Rectal smooth muscle tissue (tissue), 1 donor: ENCODE measurements around the gene RABGGTA.

Experiments
- H3K27ac ChIP-seq: one replicate; pipeline ENCODE4 v1.7.0; 2013; ENCODE audit warnings: low read depth, low read length, inconsistent platforms
- H3K27me3 ChIP-seq: one replicate; pipeline ENCODE4 v1.7.0; 2013; ENCODE audit warnings: low read length; ENCODE audit not compliant: control insufficient read depth, insufficient read depth
- H3K36me3 ChIP-seq: one replicate; pipeline ENCODE4 v1.7.0; 2013; ENCODE audit warnings: low read length; ENCODE audit not compliant: control insufficient read depth, insufficient read depth
- H3K4me1 ChIP-seq: one replicate; pipeline ENCODE4 v1.7.0; 2013; ENCODE audit warnings: low read length; ENCODE audit not compliant: control insufficient read depth, insufficient read depth
- H3K4me3 ChIP-seq: one replicate; pipeline ENCODE4 v1.7.0; 2013; ENCODE audit warnings: low read length
- H3K9ac ChIP-seq: one replicate; pipeline ENCODE4 v1.7.0; 2013; ENCODE audit warnings: low read length

RABGGTA gene, protein sequence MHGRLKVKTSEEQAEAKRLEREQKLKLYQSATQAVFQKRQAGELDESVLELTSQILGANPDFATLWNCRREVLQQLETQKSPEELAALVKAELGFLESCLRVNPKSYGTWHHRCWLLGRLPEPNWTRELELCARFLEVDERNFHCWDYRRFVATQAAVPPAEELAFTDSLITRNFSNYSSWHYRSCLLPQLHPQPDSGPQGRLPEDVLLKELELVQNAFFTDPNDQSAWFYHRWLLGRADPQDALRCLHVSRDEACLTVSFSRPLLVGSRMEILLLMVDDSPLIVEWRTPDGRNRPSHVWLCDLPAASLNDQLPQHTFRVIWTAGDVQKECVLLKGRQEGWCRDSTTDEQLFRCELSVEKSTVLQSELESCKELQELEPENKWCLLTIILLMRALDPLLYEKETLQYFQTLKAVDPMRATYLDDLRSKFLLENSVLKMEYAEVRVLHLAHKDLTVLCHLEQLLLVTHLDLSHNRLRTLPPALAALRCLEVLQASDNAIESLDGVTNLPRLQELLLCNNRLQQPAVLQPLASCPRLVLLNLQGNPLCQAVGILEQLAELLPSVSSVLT

DNA sequence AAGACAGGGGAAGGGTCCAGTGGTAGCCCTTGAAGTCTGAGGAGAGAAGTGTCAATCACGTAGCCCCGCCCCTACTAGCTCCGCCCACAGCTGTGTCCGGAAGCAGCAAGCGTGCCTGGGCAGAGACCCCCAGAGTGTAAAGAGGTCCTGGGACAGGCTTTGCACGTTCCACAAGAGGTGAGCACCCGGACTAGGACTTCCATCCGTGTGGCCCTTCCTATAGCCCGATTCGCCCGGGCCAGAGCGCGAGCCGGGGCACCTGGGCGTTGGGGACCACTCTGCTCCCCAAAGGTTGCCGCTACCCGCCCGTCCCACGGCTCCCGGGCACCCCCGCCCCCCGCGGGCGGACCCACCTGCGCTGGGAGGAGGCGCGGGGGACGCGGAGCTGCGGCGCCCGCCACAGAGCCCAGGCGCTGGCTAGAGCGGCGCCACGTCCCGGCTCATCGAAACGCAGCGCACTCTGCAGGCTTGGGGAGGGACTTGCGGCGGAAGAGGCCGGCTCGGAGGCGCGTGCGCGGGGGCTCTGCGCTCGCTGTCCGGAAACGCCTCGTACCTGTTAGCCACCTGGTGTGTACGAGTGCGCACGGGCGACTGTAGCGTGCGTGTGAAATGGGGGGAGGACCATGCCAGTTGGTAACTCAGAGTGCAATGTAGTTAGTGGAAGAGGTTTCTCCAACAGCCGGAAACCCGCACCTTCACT is at the start of gene RABGGTA:
Gene RABGGTA (minus strand): TSS at position 464 of the 700 bp plus-strand sequence. CDS start 482 bp downstream, outside the sequence.
- H3K27ac ChIP-seq, result peak within 1 kb of the TSS; percentile 91
- H3K9ac ChIP-seq, result peak within 1 kb of the TSS; percentile 60
- no peaks in the 10 kb centered on the region for H3K36me3 ChIP-seq
- no peaks in the 10 kb centered on the region for H3K4me1 ChIP-seq
- H3K27me3 ChIP-seq, result no peaks in the 10 kb centered on the region
- H3K4me3 ChIP-seq, result peak within 1 kb of the TSS; percentile 73

DNA sequence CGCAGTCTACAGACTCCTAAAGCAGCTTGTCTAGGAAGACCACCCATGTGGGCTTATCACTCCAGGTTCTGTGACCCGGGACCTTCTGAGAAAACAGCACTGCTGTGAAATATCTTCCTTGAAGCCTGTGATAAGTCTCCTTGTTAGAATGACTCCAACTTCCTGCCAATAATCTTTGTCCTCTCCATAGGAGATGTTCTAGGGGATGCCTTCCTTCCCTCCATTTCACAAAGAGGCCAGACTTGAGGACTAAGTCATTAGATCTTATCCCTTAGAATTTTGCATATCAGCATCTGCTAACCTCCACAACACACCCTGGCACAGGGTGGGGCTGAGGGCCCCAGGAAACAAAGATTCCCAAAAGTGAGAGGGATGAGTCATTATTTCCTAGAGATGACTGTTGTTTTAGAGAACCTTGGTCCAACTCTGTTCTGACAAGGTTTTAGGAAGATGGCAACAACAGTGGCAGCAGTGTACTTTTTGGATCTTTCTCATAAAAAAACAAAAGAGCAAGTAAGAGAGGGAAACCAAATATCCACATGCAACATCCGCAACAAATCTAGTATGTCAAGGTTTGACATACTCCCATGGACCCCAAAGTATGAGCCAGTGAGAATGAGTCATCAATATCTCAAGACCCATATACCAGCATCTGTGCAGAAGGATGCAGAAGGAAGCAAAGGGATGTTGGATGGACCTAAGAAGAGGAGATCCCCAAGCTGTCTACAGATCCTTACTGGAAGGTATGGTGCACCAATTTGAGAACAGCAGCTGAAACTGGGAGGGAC is 45.9 kb upstream of the RABGGTA start:
- Histone ChIP-seq H3K36me3 (no peaks in the 10 kb centered on the region), H3K9ac (no peak overlapping the region), H3K4me1 (no peaks in the 10 kb centered on the region), H3K27me3 (no peaks in the 10 kb centered on the region), H3K27ac (no peak overlapping the region), H3K4me3 (no peak overlapping the region)

DNA sequence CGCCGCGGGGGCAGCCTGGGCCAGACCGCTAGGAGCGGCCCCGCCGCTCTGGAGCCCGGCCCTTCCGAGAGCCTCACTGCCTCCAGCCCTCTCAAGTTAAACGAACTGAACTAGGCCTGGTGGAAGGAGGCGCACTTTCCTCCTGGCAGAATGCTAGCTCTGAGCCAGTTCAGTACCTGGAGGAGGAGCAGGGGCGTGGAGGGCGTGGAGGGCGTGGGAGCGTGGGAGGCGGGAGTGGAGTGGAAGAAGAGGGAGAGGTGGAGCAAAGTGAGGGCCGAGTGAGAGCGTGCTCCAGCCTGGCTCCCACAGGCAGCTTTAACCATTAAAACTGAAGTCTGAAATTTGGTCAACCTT is 45.2 kb upstream of the RABGGTA start:
- H3K4me3 ChIP-seq, result no peak overlapping the region
- H3K27ac ChIP-seq, result no peak overlapping the region
- H3K4me1 ChIP-seq, result no peaks in the 10 kb centered on the region
- H3K27me3 ChIP-seq, result no peaks in the 10 kb centered on the region
- H3K36me3 ChIP-seq, result no peaks in the 10 kb centered on the region
- no peak overlapping the region for H3K9ac ChIP-seq

DNA sequence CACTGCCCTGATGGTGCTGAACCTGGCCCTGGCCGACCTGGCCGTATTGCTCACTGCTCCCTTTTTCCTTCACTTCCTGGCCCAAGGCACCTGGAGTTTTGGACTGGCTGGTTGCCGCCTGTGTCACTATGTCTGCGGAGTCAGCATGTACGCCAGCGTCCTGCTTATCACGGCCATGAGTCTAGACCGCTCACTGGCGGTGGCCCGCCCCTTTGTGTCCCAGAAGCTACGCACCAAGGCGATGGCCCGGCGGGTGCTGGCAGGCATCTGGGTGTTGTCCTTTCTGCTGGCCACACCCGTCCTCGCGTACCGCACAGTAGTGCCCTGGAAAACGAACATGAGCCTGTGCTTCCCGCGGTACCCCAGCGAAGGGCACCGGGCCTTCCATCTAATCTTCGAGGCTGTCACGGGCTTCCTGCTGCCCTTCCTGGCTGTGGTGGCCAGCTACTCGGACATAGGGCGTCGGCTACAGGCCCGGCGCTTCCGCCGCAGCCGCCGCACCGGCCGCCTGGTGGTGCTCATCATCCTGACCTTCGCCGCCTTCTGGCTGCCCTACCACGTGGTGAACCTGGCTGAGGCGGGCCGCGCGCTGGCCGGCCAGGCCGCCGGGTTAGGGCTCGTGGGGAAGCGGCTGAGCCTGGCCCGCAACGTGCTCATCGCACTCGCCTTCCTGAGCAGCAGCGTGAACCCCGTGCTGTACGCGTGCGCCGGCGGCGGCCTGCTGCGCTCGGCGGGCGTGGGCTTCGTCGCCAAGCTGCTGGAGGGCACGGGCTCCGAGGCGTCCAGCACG is 44.6 kb upstream of the RABGGTA start:
- no peaks in the 10 kb centered on the region for H3K27me3 ChIP-seq
- no peak overlapping the region for H3K27ac ChIP-seq
- no peaks in the 10 kb centered on the region for H3K36me3 ChIP-seq
- H3K9ac ChIP-seq, result no peak overlapping the region
- H3K4me3 ChIP-seq, result no peak overlapping the region
- no peaks in the 10 kb centered on the region for H3K4me1 ChIP-seq

DNA sequence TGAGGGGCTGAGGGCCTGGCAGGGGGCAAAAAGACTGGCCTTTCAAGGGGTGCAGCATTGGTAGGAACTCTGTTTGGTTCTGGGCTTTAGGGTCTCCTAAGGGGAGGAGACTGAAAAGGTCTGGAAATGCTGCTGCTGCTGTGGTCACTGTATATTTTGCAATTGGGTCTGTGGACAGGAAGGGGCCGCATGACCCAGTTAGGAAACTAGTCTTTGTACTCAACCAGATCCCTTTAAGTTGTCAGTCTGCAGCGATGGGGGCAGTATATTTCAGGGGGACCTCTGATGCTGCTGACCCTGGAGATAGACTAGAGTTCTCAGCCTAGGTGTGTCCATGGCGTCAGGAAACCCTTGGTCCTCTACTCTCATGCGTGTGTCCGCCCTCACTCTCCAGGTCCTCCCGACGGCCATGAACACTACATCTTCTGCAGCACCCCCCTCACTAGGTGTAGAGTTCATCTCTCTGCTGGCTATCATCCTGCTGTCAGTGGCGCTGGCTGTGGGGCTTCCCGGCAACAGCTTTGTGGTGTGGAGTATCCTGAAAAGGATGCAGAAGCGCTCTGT is 43.9 kb upstream of the RABGGTA start:
- H3K4me1 ChIP-seq, result peaks cover 3% of the 10 kb centered on the region
- H3K36me3 ChIP-seq, result no peaks in the 10 kb centered on the region
- H3K4me3 ChIP-seq, result no peak overlapping the region
- H3K27me3 ChIP-seq, result no peaks in the 10 kb centered on the region
- no peak overlapping the region for H3K9ac ChIP-seq
- no peak overlapping the region for H3K27ac ChIP-seq

DNA sequence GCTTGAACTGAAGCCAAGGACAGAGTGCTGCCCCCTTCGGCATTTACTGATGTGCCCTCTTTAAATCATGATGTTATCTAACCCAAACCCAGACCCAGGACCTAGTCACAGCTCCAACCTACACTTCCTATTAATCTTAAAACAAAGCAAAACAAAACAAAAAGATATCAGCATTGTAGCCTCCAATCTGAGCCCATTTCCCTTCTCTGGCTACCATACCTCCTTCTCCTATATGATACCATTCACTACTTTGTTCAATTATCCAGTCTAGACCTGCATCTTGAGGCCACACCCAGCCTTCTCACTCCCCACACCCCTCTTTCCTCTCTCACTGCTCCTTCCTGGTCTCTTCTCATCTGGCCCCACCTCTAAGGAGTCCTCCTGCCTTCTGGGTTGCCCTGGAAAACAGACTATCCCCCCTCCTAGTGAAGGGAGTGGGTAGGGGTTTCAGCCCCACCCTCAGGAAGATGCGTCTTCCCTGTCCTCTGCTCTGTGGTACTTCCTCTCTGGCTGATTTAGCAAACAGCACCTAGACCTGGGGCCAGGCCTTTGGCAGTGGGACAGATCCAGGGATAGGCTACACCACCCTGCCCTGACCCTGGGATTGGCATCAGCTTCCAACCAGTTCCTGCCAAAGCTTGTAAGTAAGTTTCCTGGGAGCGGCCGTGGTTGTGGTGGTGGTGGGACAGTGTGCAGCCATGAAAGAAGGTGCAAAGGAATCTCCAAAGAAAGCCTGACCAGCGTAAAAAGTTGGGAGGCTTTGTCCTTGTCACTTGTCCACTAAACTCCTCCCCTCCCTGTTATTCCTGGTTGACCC is 43.2 kb upstream of the RABGGTA start:
- no peak overlapping the region for H3K27ac ChIP-seq
- H3K4me3 ChIP-seq, result no peak overlapping the region
- peaks cover 8% of the 10 kb centered on the region for H3K4me1 ChIP-seq

DNA sequence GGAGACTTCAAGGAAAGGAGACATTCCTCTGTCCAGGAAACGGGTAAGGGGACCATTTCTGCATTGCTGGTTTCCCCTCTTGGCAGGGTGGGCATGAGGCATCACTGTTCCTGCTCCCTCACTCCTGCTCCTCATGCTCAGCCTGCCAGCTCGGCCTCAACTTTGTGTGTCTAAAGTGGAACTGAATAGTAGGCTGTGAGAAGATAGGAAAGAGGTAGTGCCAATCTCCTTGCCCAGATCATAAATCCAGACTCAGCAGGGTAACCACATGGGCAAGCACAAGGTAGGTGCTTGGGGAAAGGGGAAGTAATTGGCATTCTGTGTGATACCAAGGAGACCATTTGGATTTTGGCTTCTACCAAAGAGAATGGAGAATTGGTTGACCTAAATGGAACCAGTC is 42.5 kb upstream of the RABGGTA start:
- Histone ChIP-seq H3K9ac (no peak overlapping the region), H3K4me1 (peaks cover 8% of the 10 kb centered on the region), H3K4me3 (no peak overlapping the region), H3K27me3 (no peaks in the 10 kb centered on the region), H3K27ac (no peak overlapping the region), H3K36me3 (no peaks in the 10 kb centered on the region)

More for the DNA sequence above, 43.2 kb upstream of the RABGGTA start:
- Histone ChIP-seq H3K9ac (no peak overlapping the region), H3K27me3 (no peaks in the 10 kb centered on the region), H3K36me3 (no peaks in the 10 kb centered on the region)

DNA sequence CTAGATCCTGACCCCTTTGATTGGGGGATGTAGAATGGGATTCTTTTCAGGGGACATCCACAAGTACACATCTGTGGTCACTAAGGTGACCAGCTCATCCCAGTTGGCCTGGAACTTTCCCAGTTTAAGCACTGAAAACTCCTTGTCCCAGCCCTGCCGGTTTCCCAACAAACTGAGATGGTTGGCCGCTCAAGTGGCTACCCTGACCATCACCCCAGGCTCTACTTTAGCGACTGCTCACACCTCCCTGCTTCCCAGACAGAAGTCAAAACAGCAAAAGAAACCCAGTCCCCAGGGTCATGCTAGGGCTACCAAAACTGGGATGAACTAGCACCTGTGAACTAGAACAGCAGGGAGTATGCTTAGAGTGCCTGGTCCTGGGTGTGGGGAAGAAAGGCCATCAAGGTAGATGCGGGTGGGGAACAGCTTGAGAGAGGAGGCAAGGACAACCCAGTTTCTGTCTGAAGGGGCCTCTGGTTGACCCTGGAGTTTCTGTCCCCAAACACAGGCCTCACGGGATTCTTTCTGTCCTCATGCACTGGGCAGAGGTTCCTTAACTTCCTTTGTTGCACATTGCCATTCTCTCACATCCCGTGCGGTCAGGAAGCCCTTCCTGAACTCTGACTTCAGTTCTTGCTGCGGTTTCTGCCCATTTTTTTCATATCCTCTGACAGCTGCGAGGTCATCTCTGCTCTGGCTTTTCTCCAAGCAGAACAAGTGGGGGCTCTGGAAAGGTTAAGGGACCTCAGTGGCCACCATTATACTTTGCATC is 41.5 kb upstream of the RABGGTA start:
- Histone ChIP-seq H3K36me3 (no peaks in the 10 kb centered on the region), H3K27ac (no peak overlapping the region), H3K4me3 (no peak overlapping the region), H3K9ac (no peak overlapping the region), H3K4me1 (peaks cover 8% of the 10 kb centered on the region), H3K27me3 (no peaks in the 10 kb centered on the region)

DNA sequence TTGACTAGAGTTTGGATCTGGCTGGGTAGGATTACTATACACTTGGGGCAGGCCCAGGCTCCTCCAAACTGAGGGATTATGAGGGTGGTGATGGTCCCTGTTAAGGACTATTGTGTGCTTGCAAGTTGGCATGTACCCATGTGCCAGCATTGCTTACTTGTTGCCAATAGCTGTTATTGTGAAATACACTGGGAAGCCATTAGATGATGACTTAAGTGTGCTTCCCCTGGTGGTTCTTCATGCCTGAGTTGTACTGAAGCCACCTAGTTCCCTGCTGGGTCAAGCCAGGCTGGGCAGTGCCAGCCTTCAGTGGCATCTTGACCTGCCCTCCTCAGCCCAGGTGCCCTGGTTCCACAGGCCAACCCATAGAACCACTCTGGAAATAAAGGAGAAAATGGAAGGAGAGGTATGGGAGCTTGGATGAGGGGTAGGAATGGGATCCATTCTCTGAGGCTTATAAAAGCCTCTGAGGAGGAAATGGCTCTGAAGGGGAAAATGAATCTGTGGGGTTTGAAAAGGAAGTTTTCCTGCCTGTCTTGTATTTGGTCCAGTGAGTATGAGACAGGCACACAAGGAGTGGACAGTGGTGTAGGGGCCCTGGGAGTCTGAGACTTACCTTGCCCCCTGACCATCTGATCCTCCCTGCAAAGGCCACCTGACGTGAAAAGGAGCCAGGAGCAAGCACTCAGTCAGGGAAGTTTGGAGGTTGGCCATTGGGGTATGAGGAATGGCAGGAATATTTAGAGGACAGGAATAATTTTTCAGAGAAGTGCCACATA is 40.6 kb upstream of the RABGGTA start:
- peak overlapping the region; percentile 67 for H3K4me3 ChIP-seq
- no peaks in the 10 kb centered on the region for H3K27me3 ChIP-seq
- H3K36me3 ChIP-seq, result peaks cover 3% of the 10 kb centered on the region
- peaks cover 8% of the 10 kb centered on the region for H3K4me1 ChIP-seq
- H3K27ac ChIP-seq, result no peak overlapping the region
- H3K9ac ChIP-seq, result no peak overlapping the region
